MM.1S (cell line): ENCODE results near the gene IL23R.

Source experiments
- DNase-seq: peaks from one replicate; pipeline ENCODE4 v3.0.0-alpha.2; 2015
- H2AFZ ChIP-seq: fragments of 300-600 bp; sonication (generic); 2 replicates; pipeline ENCODE4 v1.6.0; 2016; ENCODE audit warnings: antibody characterized with exemption, low read length
- H3F3A ChIP-seq: fragments of 300-600 bp; sonication (generic); 2 replicates; pipeline ENCODE4 v1.6.1; 2016; ENCODE audit warnings: mild to moderate bottlenecking, antibody characterized with exemption, low read length, moderate library complexity, mixed read lengths; ENCODE audit not compliant: insufficient read depth
- H3K27ac ChIP-seq: fragments of 300-600 bp; sonication (generic); 2 replicates; pipeline ENCODE4 v1.5.1; 2016; ENCODE audit warnings: mild to moderate bottlenecking, low read length
- H3K27me3 ChIP-seq: fragments of 300-600 bp; sonication (generic); replicated peaks from 2 replicates; pipeline ENCODE4 v1.6.0; 2016; ENCODE audit warnings: low read length; ENCODE audit not compliant: insufficient read depth
- H3K36me3 ChIP-seq: fragments of 300-600 bp; sonication (generic); replicated peaks from 2 replicates; pipeline ENCODE4 v1.6.1; 2016; ENCODE audit warnings: mild to moderate bottlenecking, low read length, mixed read lengths; ENCODE audit not compliant: insufficient read depth
- H3K4me1 ChIP-seq: fragments of 300-600 bp; sonication (generic); 2 replicates; pipeline ENCODE4 v1.6.1; 2016; ENCODE audit warnings: low read length, mixed read lengths
- H3K4me2 ChIP-seq: fragments of 300-600 bp; sonication (generic); 2 replicates; pipeline ENCODE4 v1.6.0; 2016; ENCODE audit warnings: low read depth, low read length
- H3K4me3 ChIP-seq: fragments of 300-600 bp; sonication (generic); 2 replicates; pipeline ENCODE4 v1.5.1; 2016; ENCODE audit warnings: low read length, mixed read lengths
- H3K79me2 ChIP-seq: fragments of 300-600 bp; sonication (generic); 2 replicates; pipeline ENCODE4 v1.6.1; 2016; ENCODE audit warnings: mixed run types, low read length, mixed read lengths
- H3K9ac ChIP-seq: fragments of 300-600 bp; sonication (generic); 2 replicates; pipeline ENCODE4 v1.6.1; 2016; ENCODE audit warnings: low read length, mixed read lengths
- H3K9me2 ChIP-seq: fragments of 300-600 bp; sonication (generic); replicated peaks from 2 replicates; pipeline ENCODE4 v1.6.1; 2016; ENCODE audit warnings: mild to moderate bottlenecking, low read length, mixed read lengths; ENCODE audit not compliant: insufficient read depth
- H3K9me3 ChIP-seq: fragments of 300-600 bp; sonication (generic); replicated peaks from 2 replicates; pipeline ENCODE4 v1.6.1; 2016; ENCODE audit warnings: mild to moderate bottlenecking, low read length, mixed read lengths; ENCODE audit not compliant: insufficient read depth
- H4K20me1 ChIP-seq: fragments of 300-600 bp; sonication (generic); 2 replicates; pipeline ENCODE4 v1.6.1; 2016; ENCODE audit warnings: mild to moderate bottlenecking, low read length, moderate library complexity, mixed read lengths; ENCODE audit not compliant: insufficient read depth
- EZH2 ChIP-seq: fragments of 300-600 bp; sonication (generic); optimal IDR thresholded peaks from 2 replicates; pipeline ENCODE3; 2017; ENCODE audit warnings: low read depth, mild to moderate bottlenecking, antibody characterized with exemption, low read length, mixed read lengths
- EZH2phosphoT487 ChIP-seq: fragments of 300-600 bp; sonication (generic); IDR thresholded peaks from 2 replicates; pipeline ENCODE4 v1.6.1; 2018; ENCODE audit warnings: antibody characterized with exemption, low read length
- TF ChIP-seq, protein P1 (sequence below): fragments of 300-600 bp; sonication (generic); IDR thresholded peaks from 2 replicates; pipeline ENCODE4 v1.5.1; 2016; ENCODE audit warnings: antibody characterized with exemption, low read length, mixed read lengths

Gene IL23R

GRCh38 chr1:67217938-67218337 lies 51.7 kb downstream of the IL23R start:
- H3K9me3 ChIP-seq: no peaks in the 10 kb centered on the region
- no peak overlapping the region for H3K9ac ChIP-seq
- no peak overlapping the region for H3K4me2 ChIP-seq
- H3K27ac ChIP-seq: no peak overlapping the region
- H3K79me2 ChIP-seq: no peaks in the 10 kb centered on the region
- no peak overlapping the region for H2AFZ ChIP-seq
- no peak overlapping the region for H3K4me3 ChIP-seq
- TF ChIP-seq EZH2: no peak
- TF ChIP-seq, protein P1, sequence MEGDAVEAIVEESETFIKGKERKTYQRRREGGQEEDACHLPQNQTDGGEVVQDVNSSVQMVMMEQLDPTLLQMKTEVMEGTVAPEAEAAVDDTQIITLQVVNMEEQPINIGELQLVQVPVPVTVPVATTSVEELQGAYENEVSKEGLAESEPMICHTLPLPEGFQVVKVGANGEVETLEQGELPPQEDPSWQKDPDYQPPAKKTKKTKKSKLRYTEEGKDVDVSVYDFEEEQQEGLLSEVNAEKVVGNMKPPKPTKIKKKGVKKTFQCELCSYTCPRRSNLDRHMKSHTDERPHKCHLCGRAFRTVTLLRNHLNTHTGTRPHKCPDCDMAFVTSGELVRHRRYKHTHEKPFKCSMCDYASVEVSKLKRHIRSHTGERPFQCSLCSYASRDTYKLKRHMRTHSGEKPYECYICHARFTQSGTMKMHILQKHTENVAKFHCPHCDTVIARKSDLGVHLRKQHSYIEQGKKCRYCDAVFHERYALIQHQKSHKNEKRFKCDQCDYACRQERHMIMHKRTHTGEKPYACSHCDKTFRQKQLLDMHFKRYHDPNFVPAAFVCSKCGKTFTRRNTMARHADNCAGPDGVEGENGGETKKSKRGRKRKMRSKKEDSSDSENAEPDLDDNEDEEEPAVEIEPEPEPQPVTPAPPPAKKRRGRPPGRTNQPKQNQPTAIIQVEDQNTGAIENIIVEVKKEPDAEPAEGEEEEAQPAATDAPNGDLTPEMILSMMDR: no peak
- TF ChIP-seq EZH2phosphoT487: no peak
- H3K36me3 ChIP-seq: no peaks in the 10 kb centered on the region
- H4K20me1 ChIP-seq: no peaks in the 10 kb centered on the region
- no peak for DNase-seq
- H3K4me1 ChIP-seq: no peaks in the 10 kb centered on the region
- H3K9me2 ChIP-seq: no peaks in the 10 kb centered on the region
- H3F3A ChIP-seq: no peaks in the 10 kb centered on the region; the same call in 1 of the 2 replicates
- H3K27me3 ChIP-seq: no peaks in the 10 kb centered on the region

DNA sequence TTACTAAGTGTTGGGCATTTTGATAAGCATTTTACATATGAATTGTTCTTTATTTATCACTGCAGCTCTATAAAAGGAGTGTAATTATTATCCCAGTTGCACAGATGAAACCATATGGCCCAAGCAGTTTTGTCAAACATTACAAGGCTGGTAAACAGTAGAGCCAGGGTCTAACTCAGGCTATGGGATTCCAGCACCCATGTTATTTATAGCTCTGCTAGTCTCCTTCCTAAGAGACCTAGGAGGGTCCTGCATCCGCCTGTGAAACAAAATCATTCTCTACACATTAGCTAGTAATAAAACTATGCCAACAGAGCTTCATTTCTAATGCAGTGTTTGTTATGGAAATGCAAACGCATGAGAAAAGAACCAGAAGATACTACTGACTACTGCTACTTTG lies 58.6 kb downstream of the IL23R start:
- no peak for TF ChIP-seq EZH2phosphoT487

DNA sequence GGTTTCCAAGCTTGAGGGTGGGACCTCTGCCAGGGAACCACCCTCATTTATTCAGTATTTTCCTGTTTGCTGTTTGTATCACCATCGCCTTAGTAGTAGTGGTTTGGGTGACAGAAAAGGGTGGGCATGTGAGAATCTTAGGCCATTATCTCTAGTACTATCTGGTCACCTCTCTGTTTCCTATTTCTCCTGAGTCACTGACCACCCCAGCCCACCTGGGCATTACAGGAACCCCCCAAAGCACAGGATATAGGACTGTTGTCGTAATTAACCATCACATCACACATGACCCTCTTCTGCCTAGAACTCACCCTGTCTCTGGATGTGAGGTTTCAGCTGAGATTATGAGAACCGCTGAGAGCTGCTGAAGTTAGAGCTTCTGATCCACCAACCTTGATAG lies 60.4 kb downstream of the IL23R start:
- H3K9me3 ChIP-seq: no peaks in the 10 kb centered on the region
- no peaks in the 10 kb centered on the region for H3K79me2 ChIP-seq
- TF ChIP-seq EZH2 (no peak), EZH2phosphoT487 (no peak)
- TF ChIP-seq, protein P1: no peak
- H3K9ac ChIP-seq: no peak overlapping the region
- H3F3A ChIP-seq: no peaks in the 10 kb centered on the region
- no peaks in the 10 kb centered on the region for H3K4me1 ChIP-seq
- no peaks in the 10 kb centered on the region for H3K27me3 ChIP-seq
- no peak overlapping the region for H3K27ac ChIP-seq
- no peak overlapping the region for H3K4me3 ChIP-seq
- no peaks in the 10 kb centered on the region for H3K36me3 ChIP-seq
- no peaks in the 10 kb centered on the region for H3K9me2 ChIP-seq
- H3K4me2 ChIP-seq: no peak overlapping the region
- DNase-seq: no peak
- no peaks in the 10 kb centered on the region for H4K20me1 ChIP-seq
- H2AFZ ChIP-seq: no peak overlapping the region

More for the DNA sequence above, 58.6 kb downstream of the IL23R start:
- no peaks in the 10 kb centered on the region for H3K4me1 ChIP-seq
- H3K36me3 ChIP-seq: no peaks in the 10 kb centered on the region
- no peaks in the 10 kb centered on the region for H3K9me2 ChIP-seq
- H3K4me3 ChIP-seq: no peak overlapping the region
- H3K79me2 ChIP-seq: no peaks in the 10 kb centered on the region
- no peak overlapping the region for H2AFZ ChIP-seq
- H3K9me3 ChIP-seq: no peaks in the 10 kb centered on the region
- H3F3A ChIP-seq: no peaks in the 10 kb centered on the region
- no peak overlapping the region for H3K4me2 ChIP-seq
- no peaks in the 10 kb centered on the region for H4K20me1 ChIP-seq
- no peak overlapping the region for H3K9ac ChIP-seq
- DNase-seq: no peak
- H3K27ac ChIP-seq: no peak overlapping the region
- no peaks in the 10 kb centered on the region for H3K27me3 ChIP-seq

DNA sequence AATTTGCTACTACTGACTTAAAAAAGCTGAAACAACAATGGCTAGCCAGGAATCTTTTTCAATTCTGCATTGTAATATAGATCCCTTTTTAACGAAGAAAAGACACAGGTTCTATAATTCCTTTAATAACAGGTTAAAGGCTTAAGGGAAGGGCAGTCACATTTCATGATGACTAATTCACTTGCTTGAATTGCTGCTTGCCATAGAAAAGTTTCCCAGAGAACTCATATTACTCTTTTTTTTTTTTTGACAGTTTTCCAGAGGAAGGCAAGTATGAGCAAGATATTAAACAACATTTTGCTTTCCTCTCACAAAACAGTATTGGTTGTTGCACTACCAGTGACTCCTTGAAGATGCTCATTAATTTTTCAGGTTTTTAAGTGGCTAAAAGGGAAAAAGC lies 60.9 kb downstream of the IL23R start:
- Histone ChIP-seq H3K4me3 (no peak overlapping the region), H3K9ac (no peak overlapping the region), H4K20me1 (no peaks in the 10 kb centered on the region), H2AFZ (no peak overlapping the region), H3K9me2 (no peaks in the 10 kb centered on the region), H3K27ac (no peak overlapping the region), H3K36me3 (no peaks in the 10 kb centered on the region), H3K79me2 (no peaks in the 10 kb centered on the region), H3F3A (no peaks in the 10 kb centered on the region), H3K27me3 (no peaks in the 10 kb centered on the region), H3K4me1 (no peaks in the 10 kb centered on the region), H3K9me3 (no peaks in the 10 kb centered on the region), H3K4me2 (no peak overlapping the region)
- DNase-seq: no peak
- TF ChIP-seq, protein P1: no peak
- TF ChIP-seq EZH2phosphoT487: no peak
- TF ChIP-seq EZH2: no peak
